ENCODE measurements around the gene TVP23A.
"Not testable (repeated sequence)": the region's sequence is repeated elsewhere in the genome, so short reads cannot be mapped to it uniquely, and the experiment has no call there.

TVP23A gene

DNA sequence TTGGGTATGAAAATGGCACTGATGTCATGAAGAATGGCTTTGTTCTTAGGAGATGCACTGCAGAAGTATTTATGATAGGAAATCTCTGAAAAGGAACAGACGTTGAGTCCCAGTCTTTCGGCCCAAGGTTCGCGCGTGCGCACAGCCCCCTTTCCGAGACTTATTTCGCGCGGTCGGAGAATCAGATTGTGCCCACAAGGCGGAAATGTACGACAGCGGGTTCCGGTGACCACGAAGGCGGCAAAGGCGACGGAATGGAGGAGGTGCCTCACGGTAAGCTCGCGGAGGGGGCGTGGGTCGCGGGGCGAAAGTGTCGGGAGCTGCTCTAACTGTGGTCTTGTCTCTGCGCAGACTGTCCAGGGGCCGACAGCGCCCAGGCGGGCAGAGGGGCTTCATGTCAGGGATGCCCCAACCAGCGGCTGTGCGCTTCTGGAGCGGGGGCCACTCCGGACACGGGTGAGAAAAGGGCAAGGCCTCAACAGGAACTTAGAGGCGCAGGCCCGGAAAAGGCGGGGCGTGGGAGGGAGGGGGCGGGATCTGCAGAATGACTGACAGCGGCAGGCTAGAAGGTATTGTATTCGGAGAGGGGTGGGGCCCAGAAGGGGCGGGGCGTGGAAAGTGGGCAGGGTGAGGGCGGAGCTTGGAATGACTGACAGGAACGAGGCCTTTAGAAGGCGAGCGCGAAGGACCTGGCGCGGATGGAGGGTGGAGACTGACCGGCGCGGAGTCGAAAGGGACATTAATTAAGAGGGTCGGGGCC, 74.8 kb downstream of the TVP23A start, which contains the start of gene NUBP1:
Gene NUBP1, plus strand, starts transcription at position 233 of the 760 bp plus-strand sequence. Its CDS starts 22 bp downstream, at position 255.
- DNase-seq = peak; percentile 99

DNA sequence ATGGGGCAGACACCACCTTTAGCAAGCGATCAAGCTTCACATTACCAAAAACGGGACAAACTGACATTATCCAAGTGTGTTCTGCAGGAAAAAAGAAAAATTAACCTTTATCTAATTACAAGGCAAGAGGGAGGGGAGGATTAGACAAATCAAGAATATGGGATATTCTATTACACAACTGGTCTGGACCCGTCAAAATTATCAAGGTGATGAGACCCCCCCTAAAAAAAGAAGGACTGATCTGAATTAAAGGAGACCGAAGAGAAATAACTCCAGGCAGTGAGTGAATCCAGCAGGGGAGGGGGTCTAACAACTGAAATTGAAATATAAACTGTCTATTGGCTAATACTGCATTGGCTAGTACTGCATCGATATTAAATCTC, 75.4 kb downstream of the TVP23A start:
- no peak for DNase-seq

DNA sequence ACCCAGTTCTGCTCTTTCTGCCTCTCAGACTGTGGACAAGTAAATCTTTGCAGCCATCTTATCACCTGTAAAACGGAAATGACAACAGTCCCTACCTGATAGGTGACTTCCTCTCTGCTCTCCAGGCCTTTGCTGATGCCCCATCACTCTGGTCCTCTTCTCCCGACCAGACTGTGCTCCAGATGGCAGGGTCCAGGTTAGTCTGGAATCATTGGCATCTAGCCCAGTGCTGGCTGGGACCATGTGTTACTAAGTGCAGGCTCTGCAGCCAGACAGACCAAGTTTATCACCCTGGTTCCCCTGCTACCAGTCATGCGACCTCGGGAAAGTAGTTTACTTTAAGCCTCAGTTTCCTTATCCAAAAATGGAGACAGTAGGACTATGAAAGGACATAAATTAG, 76.8 kb downstream of the TVP23A start:
- no peak for DNase-seq

DNA sequence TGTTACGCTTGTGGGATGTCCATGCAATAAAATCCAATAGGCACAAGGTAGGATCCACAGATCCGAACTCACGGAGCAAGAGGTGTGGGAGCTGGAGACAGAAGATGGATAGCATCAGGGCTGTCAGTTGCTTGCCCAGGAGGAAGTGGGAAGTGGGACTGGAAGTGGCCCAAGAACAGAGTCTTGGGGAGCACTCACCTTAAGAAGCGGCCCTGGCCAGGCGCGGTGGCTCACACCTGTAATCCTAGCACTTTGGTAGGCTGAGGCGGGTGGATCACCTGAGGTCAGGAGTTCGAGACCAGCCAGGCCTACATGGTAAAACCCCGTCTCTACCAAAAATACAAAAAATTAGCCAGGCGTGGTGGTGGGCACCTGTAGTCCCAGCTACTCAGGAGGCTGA, 77.3 kb downstream of the TVP23A start:
- DNase-seq = not testable (repeated sequence)

DNA sequence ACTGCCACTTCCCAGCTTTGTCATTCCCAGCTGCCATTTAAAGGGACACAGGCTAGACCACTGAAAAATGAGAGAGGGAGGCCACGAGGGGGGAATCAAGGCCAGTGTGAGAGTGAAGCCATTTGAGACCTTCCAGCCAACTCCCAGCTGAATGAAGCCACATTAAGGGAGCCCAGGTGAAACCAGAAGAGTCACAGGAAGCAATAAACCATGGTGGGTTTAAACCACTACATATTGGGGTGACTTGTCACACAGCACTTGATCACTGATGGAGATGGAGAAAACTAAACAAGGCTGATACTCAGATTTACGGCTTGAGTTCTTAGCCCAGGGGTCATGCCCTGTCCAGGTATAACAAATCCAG, 77.8 kb downstream of the TVP23A start:
- DNase-seq = no peak

DNA sequence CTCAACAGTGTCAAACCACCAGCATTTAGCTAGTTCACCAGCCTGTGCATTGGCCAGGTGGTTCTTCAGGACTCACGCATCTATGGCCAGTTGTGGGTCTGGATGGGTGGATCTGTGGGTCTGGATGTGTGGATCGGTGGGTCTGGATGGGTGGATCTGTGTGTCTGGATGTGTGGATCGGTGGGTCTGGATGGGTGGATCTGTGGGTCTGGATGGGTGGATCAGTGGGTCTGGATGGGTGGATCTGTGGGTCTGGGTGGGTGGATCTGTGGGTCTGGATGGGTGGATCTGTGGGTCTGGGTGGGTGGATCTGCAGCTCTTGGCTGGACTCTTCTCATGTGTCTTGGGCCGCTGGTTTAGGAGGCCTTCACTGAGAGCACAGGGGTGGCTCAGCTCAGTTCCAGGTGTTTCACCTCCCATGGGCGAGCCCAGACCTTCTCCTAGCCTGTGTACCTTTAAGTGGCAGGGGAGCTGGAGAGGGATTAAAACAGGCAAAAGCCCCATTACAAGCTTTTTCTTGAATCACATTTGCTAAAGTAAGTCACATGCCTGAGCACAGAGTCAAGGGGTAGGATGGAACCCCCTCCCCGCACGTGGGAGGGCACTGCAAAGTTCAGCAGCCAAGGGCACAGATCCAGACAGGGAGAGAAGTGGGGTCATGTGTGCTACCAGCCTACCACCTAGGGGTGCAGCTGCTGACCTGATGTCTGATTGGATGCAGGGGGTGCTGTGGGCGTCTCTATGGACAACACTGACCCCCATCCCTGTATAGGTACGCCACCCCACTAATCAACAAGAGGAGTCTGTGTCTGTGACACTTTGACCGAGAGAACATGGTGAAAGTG, 78.4 kb downstream of the TVP23A start:
- no peak for DNase-seq

DNA sequence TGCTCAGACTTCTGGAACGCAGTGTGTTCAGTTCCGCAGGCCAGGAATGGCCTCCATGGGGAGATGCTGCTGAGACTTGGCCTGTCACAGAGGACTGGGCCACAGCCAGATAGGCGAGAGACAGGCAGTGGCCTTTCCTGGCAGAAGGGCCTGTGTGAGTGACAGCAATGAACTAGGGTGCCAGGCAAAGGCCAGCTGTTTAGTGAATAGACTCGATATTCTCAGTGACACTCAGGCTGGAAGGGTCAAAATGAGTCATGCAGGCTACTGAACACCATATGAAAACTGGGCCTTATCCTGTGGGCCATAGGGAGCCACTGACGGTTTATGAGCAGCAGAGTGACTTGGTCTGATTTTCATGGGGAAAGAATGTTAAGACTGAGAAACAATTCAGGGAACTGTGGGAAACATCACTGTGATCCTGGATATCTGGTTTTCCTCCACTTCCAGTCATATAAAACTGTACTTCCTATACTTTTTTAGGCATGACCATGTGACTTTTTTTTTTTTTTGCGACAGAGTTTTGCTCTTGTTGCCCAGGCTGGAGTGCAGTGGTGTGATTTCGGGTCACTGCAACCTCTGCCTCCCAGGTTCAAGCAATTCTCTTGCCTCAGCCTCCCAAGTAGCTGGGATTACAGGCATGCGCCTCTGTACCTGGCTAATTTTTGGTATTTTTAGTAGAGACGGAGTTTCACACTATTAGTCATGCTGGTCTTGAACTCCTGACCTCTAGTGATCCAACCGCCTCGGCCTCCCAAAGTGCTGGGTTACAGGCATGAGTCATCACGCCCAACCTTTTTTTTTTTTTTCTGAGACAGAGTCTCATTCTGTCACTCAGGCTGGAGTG, 80.1 kb downstream of the TVP23A start:
- DNase-seq = peak; percentile 89

DNA sequence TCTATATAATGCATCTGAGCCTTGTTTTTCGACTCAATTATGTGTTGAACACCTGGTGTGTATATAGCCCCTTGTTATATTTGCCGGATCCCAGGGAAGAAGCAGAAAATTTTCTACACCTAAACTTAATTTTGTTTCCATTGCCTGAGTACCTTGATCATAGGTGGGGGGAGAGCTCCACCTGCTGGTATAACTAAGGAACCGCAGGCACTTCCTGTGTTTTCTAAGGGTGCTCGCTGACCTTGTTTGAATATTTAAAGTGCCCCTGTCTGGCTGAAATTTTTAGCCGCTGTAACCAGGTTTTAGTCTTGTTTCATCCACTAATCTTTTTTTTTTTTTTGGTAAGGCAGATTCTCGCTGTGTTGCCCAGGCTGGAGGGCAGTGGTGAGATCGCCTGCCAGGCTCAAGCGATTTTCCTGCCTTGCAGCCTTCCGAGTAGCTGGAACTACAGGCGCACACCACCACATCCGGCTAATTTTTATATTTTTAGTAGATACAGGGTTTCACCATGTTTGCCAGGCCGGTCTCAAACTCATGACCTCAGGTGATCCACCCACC, 81.4 kb downstream of the TVP23A start:
- DNase-seq = peak; percentile 81

DNA sequence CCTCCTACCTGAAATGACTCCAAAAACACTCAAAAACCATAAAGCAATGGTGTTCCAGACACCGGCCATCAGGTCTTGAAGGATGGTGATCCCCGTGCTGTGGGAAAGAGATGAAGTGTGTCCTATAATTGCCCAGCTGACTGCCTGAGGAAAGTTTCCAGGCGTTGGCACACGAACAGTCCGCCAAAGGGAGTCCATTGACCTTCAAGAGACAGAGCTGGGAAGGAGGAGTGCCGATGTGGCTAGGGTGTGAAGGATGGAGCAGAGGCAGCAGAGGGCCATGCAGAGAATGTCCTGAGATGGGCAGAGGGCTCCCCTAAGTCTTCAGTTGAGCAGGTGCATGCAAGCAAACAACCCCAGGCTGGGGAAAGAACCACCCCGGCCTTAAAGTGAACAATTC, 86.8 kb downstream of the TVP23A start:
- no peak for DNase-seq

DNA sequence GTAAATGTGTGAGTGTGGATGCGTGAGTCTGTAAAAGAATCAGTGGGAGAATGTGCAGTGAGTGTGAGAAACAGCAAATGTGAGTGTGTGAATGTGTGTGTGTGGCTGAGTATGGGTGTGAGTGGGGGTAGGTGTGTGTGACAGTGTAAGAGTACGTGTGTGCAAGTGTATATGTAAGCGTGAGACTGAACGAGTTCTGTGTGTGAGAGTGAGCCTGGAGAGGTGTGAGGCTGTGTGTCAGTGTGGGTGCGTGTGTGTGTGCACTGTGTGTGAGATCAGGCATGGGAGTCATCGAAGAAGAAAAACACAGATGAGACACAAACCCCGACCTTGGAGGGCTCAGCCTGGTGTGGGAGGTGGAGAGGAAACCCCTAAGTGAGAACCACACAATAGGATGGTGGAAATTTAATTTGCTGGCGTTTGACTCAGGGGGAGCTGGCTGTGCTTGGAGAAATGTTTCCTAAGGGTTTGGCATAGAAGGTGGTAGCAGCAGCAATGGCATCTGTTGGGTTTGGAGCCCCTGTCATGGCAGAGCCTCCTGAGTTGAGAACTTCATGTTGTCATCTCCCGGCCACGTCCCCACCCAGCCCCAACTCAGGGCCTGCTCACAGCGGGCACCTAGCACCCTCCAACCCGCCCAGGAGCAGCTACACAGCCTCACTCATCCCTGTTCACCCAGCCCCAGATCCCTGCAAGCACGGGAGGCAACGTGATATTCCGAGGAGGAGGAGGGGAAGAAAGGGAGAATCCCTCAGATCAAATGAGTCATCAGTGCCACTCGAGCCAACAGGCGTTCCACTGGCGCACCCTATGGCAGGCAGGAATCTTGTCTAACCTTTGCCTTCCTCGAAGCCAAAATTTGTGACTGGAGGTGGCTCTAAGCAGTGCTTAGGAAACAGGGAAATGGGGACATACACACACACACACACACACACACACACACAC, 89.2 kb downstream of the TVP23A start:
- no peak for DNase-seq

DNA sequence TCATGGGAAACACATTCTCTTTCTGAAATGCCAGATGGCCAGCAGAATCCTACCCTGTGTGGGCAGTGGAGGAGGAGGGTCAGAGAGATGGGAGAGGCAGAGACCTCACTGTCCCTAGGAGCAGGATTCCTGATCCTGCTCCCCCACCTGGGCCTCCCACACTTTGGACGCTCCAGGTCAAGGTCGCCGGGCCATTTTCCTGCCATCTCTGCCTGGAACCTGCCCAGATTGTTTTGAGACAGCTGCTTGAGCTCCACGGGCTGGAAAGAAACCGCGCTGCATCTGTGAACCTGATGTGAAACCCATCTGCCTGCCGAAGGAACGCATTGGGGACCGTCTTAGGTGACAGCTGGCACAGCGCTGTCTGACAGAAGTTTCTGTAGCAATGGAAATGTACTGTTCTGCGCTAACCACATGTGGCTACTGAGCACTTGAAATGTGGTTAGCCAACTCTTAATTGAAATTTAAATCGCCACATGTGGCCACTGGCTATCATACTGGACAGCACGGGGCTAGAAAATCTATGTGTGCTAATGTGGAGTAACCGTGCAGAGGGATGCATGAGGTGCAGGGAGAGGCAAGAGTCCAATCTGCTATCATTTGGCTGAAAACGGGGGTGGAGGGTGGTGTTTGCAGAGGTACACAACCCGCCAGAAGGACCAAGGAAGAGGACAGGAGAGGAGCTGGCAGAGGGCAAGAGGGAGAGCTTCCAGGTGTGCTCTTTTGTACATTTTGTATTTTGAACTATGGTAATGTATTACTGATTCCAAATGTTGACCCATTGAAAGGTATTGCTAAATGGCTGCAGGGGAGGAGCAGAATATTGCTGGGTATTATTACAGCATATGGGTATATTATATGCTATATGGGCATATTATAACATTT, 90.3 kb downstream of the TVP23A start:
- DNase-seq = no peak
